Kidney (tissue), 14 donors: ENCODE results near the gene C17orf58. TPM values are rescaled to one million over a fixed set of nuclear protein-coding genes. Genes with fewer than 3 reads are reported as not detected.

Experiments
- DNase-seq, 5 donors: peaks; one replicate each; pipeline ENCODE4 v3.0.0-alpha.2; 2013 to 2020
- FAIRE-seq: peaks from 2 replicates; lab custom pipeline; 2012; peaks lifted over from hg19 to GRCh38; lab: Jason Lieb, UNC
- H3K27ac ChIP-seq, 2 donors: one replicate each; pipeline ENCODE4 v1.7.0; 2013; ENCODE audit warnings: low read depth in 2 of 2, low read length in 2 of 2, inconsistent platforms in 1 of 2
- H3K27me3 ChIP-seq: one replicate; pipeline ENCODE4 v1.7.1; 2013; ENCODE audit warnings: low read length, inconsistent platforms; ENCODE audit not compliant: control insufficient read depth, insufficient read depth
- H3K36me3 ChIP-seq, 3 donors: one replicate each; pipeline versions ENCODE4 v1.7.0 to v1.7.1; 2013; ENCODE audit warnings: low read length in 3 of 3, control low read depth in 1 of 3, inconsistent platforms in 1 of 3; ENCODE audit not compliant: insufficient read depth in 3 of 3, control insufficient read depth in 2 of 3
- H3K4me1 ChIP-seq, 3 donors: one replicate each; pipeline versions ENCODE4 v1.7.0 to v1.7.1; 2013; ENCODE audit warnings: low read length in 3 of 3, inconsistent platforms in 1 of 3, low read depth in 1 of 3; ENCODE audit not compliant: control insufficient read depth in 2 of 3, insufficient read depth in 2 of 3
- H3K4me3 ChIP-seq, 3 donors: one replicate each; pipeline versions ENCODE4 v1.7.0 to v1.8.1; 2013; ENCODE audit warnings: low read length in 3 of 3, control low read depth in 1 of 3, inconsistent platforms in 1 of 3
- H3K9ac ChIP-seq, 3 donors: one replicate each; pipeline versions ENCODE4 v1.7.0 to v1.7.1; 2013; ENCODE audit warnings: low read length in 3 of 3, control low read depth in 1 of 3, inconsistent platforms in 1 of 3
- H3K9me3 ChIP-seq, 3 donors: one replicate each; pipeline versions ENCODE4 v1.7.0 to v1.7.1; 2013; ENCODE audit warnings: low read length in 3 of 3, control low read depth in 1 of 3, inconsistent platforms in 1 of 3; ENCODE audit not compliant: control insufficient read depth in 2 of 3, insufficient read depth in 1 of 3
- CTCF ChIP-seq: IDR thresholded peaks from 3 replicates; pipeline ENCODE4 v1.5.1; 2012; ENCODE audit warnings: mild to moderate bottlenecking, moderate library complexity, borderline replicate concordance; ENCODE audit not compliant: insufficient read depth; ENCODE audit errors: extremely low read depth
- intact Hi-C: fragments of 100-400 bp; cut with DNase I; formaldehyde crosslinking; loops from one replicate; pipeline ENCODE4 v1.11.1; 2022
- polyA plus RNA-seq: library from polyadenylated mRNA; stranded (reverse); fragments of 350-450 nt; fragmentation: Illumina TruSeq; extraction: RNeasy Lipid Tissue Mini Kit (QIAGEN cat#74804); gene quantifications from one replicate; pipeline ENCODE4 v1.2.3, GENCODE V29; 2014; ENCODE audit warnings: low read depth, low replicate concordance; ENCODE audit not compliant: insufficient read depth
- total RNA-seq: library from RNA; stranded (reverse); fragmentation: NEBNext Ultra II Directional; extraction: Animal tissue kit (Norgen Biotek cat#: 25700); gene quantifications from one replicate; pipeline ENCODE4 v1.2.1, GENCODE V29; 2021
- donor health status: control.
- donor health status: control.
- donor health status: control.
- donor health status: control.
- donor health status: control.
- donor health status: DM: yes; HTN: yes; CAD: no.
- donor health status: Normal renal cell carcinoma (clear cell type).

Gene C17orf58
- total and polyA plus RNA-seq, 2 donors from 2014 or later: 10.0 to 11.1 TPM

GRCh38 chr17:68011199-68011665 lies 15.0 kb upstream of the C17orf58 start:
- H3K36me3 ChIP-seq: no peaks in the 10 kb centered on the region
- no peaks in the 10 kb centered on the region for H3K4me1 ChIP-seq
- no peak overlapping the region for H3K27ac ChIP-seq
- peak; percentile 46 for TF ChIP-seq CTCF
- intact Hi-C loops: no loop called here
- H3K9ac ChIP-seq: no peak overlapping the region
- H3K4me3 ChIP-seq: peak overlapping the region in 1 of 3 donors; percentile 29
- no peaks in the 10 kb centered on the region for H3K9me3 ChIP-seq
- FAIRE-seq (no peak), DNase-seq (no peak)
- H3K27me3 ChIP-seq: no peaks in the 10 kb centered on the region

- intact Hi-C loops: no loop called here
- Histone ChIP-seq H3K27me3 (no peaks in the 10 kb centered on the region), H3K27ac (no peak overlapping the region), H3K4me1 (no peaks in the 10 kb centered on the region), H3K4me3 (no peak overlapping the region), H3K9ac (no peak overlapping the region), H3K36me3 (no peaks in the 10 kb centered on the region), H3K9me3 (no peaks in the 10 kb centered on the region)
- TF ChIP-seq CTCF: no peak
- DNase-seq: no peak
- no peak for FAIRE-seq
Measured at GRCh38 chr17:68006797-68007196, 10.5 kb upstream of the C17orf58 start.

- Histone ChIP-seq H3K4me3 (no peak overlapping the region), H3K9me3 (no peaks in the 10 kb centered on the region), H3K9ac (no peak overlapping the region), H3K4me1 (no peaks in the 10 kb centered on the region), H3K36me3 (no peaks in the 10 kb centered on the region), H3K27ac (no peak overlapping the region), H3K27me3 (no peaks in the 10 kb centered on the region)
- no peak for TF ChIP-seq CTCF
- FAIRE-seq (no peak), DNase-seq (no peak)
- intact Hi-C loops: no loop called here
Measured at GRCh38 chr17:68004201-68004600, 7.9 kb upstream of the C17orf58 start.
